ENCODE data around the gene CXCL16.

DNA sequence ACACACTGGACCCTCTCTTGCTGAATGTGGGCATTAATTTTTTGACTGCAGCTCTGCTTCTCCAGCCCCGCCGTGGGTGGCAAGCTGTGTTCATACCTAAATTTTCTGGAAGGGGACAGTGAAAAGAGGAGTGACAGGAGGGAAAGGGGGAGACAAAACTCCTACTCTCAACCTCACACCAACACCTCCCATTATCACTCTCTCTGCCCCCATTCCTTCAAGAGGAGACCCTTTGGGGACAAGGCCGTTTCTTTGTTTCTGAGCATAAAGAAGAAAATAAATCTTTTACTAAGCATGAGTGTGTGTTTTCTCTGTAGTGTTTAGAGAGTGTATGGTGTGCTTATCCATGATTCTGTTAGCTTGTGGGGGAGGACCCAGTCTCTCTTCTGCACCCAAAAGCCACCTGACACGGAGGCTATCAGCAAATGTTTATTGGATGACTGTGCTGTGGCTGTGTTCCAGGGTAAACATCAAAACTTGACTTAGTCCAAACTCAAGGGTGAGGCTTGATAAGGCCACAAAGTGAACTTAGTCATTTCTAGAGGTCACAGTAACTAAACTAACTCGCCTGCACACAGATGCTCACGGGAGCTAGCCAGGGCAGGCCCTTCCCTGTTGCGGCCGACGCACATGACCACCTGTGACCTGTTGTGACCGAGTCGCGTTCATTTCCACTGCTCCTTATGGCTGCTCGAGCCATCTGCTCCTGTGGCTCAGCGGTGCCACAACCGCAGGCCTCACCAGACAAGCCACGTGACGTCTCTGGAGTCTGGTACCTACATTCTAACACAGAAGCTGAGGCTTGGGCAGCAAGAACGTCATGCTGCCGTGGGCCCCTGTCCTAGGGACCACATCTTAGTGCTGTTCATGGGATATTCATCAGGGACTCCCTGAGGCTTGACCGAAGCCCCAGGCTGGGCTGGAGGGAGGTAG is 18.3 kb downstream of the CXCL16 start:
- TF ChIP-seq, protein P1, sequence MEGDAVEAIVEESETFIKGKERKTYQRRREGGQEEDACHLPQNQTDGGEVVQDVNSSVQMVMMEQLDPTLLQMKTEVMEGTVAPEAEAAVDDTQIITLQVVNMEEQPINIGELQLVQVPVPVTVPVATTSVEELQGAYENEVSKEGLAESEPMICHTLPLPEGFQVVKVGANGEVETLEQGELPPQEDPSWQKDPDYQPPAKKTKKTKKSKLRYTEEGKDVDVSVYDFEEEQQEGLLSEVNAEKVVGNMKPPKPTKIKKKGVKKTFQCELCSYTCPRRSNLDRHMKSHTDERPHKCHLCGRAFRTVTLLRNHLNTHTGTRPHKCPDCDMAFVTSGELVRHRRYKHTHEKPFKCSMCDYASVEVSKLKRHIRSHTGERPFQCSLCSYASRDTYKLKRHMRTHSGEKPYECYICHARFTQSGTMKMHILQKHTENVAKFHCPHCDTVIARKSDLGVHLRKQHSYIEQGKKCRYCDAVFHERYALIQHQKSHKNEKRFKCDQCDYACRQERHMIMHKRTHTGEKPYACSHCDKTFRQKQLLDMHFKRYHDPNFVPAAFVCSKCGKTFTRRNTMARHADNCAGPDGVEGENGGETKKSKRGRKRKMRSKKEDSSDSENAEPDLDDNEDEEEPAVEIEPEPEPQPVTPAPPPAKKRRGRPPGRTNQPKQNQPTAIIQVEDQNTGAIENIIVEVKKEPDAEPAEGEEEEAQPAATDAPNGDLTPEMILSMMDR (IDR thresholded peaks at IDR 0.05) = no peak
- no peak for TF ChIP-seq POLR2A (IDR thresholded peaks at IDR 0.05)
